ENCODE results near the gene UBAC1.

DNA sequence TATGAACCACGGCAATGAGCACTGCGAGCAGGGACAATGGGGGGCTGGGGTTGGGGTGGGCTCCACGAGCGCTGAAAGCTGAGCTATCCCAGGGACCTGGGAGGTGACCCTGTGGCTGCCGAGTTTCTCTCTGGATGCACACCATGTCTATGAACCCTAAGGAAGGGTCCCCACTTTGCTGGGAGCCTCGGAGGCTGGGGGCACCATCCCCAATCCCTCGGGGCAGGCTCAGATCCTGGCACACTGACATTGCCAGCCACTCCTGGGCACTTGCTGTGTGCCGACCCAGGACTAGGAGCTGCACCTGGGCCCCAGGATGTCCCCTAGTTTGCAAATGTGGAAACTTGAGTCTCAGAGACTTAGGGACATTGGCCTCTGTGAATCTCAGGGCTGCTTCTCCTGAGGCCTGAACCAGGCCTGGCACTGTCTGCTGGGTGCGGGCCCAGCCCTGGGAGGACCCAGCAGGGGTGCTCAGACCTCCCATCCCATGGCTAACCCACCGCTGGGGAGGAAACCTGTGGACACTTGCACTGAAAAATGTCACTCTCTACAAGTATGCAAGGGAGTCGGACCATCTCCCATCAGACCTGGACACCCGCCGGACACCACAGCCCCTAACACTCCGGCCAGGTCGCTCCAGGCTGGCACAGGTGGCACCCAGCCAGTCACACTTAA lies 40.8 kb downstream of the UBAC1 start:
- TF ChIP-seq POLR2A (IDR thresholded peaks at IDR 0.05) = no peak
- TF ChIP-seq, protein P1, sequence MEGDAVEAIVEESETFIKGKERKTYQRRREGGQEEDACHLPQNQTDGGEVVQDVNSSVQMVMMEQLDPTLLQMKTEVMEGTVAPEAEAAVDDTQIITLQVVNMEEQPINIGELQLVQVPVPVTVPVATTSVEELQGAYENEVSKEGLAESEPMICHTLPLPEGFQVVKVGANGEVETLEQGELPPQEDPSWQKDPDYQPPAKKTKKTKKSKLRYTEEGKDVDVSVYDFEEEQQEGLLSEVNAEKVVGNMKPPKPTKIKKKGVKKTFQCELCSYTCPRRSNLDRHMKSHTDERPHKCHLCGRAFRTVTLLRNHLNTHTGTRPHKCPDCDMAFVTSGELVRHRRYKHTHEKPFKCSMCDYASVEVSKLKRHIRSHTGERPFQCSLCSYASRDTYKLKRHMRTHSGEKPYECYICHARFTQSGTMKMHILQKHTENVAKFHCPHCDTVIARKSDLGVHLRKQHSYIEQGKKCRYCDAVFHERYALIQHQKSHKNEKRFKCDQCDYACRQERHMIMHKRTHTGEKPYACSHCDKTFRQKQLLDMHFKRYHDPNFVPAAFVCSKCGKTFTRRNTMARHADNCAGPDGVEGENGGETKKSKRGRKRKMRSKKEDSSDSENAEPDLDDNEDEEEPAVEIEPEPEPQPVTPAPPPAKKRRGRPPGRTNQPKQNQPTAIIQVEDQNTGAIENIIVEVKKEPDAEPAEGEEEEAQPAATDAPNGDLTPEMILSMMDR (IDR thresholded peaks at IDR 0.05) = no peak
